ENCODE results near the gene MMP20. TPM values are rescaled to one million over a fixed set of nuclear protein-coding genes. Genes with fewer than 3 reads are reported as not detected.

The MMP20 gene
- total RNA-seq, 1 experiment from 2014 or later, result 0.30 TPM

- RAD21 ChIA-PET (ENCODE audit: low non-redundant PET in 1 of 2, low total read pairs in 2 of 2, uncharacterized antibody in 2 of 2, unreplicated experiment in 2 of 2), result no interaction called here
- no peaks in the 10 kb centered on the region for H3K9me2 ChIP-seq (ENCODE audit: insufficient read depth)
- H3K79me2 ChIP-seq (ENCODE audit: insufficient read depth, low read length), result no peaks in the 10 kb centered on the region
- no peaks in the 10 kb centered on the region for H3K27me3 ChIP-seq (ENCODE audit: insufficient read depth, low read length)
- H3K4me3 ChIP-seq (replicated peaks in 1 of 2; ENCODE audit: low read depth in 1 of 2, low read length in 2 of 2), result no peak overlapping the region
- H3K9ac ChIP-seq (ENCODE audit: low read length), result no peak overlapping the region
- peak overlapping the region; percentile 56 for H2AFZ ChIP-seq (ENCODE audit: low read depth, low read length, poor library complexity, severe bottlenecking)
- H3K36me3 ChIP-seq (ENCODE audit: control insufficient read depth in 1 of 2, insufficient read depth in 2 of 2, low read length in 2 of 2), result no peaks in the 10 kb centered on the region
- no peaks in the 10 kb centered on the region for H3K9me3 ChIP-seq (ENCODE audit: control insufficient read depth in 1 of 2, insufficient read depth in 1 of 2, low read depth in 1 of 2, low read length in 2 of 2)
- peaks cover 28 to 64% of the 10 kb centered on the region in 2 experiments for H3K4me1 ChIP-seq (ENCODE audit: control insufficient read depth in 1 of 2, insufficient read depth in 2 of 2, low read length in 2 of 2)
- H3K4me2 ChIP-seq (ENCODE audit: low read length), result no peak overlapping the region
- H3K27ac ChIP-seq (ENCODE audit: low read depth, low read length), result no peak overlapping the region
- TF ChIP-seq REST (IDR thresholded peaks at IDR 0.05; ENCODE audit: low read depth) (no peak), SRF (IDR thresholded peaks at IDR 0.05; ENCODE audit: low read depth) (no peak), EZH2 (IDR thresholded peaks at IDR 0.05) (no peak), CEBPB (IDR thresholded peaks at IDR 0.05; ENCODE audit: low read depth) (no peak), EGR1 (IDR thresholded peaks at IDR 0.05; ENCODE audit: low read depth) (no peak), CTCF (IDR thresholded peaks at IDR 0.05 in 2 of 3, conservative IDR thresholded peaks at IDR 0.05 in 1 of 3; ENCODE audit: borderline replicate concordance in 1 of 3, insufficient read depth in 1 of 3, low read depth in 2 of 3, low read length in 2 of 3) (no peak), ATF3 (IDR thresholded peaks at IDR 0.05) (no peak), RAD21 (IDR thresholded peaks at IDR 0.05; ENCODE audit: low read depth) (no peak), YY1 (IDR thresholded peaks at IDR 0.05; ENCODE audit: extremely low read depth, insufficient replicate concordance, low read depth, low read length) (no peak), SP1 (IDR thresholded peaks at IDR 0.05; ENCODE audit: low read depth) (no peak), ZNF274 (IDR thresholded peaks at IDR 0.05; ENCODE audit: low read depth, low read length) (no peak), ZFX (IDR thresholded peaks at IDR 0.05) (no peak), ELF1 (IDR thresholded peaks at IDR 0.05; ENCODE audit: borderline replicate concordance, low read depth) (no peak)
- no peaks in the 10 kb centered on the region for H4K20me1 ChIP-seq (ENCODE audit: insufficient read depth)
- ATAC-seq (no peak), DNase-seq (ENCODE audit: low read depth, low spot score) (no peak)
- intact Hi-C loops (cut with micrococcal nuclease), result no loop called here
- POLR2A ChIA-PET, result no interaction called here
- CTCF ChIA-PET, result no interaction called here
- BruUV-seq (replicated peaks), result no TSS peak
Observed at GRCh38 chr11:102555091-102555490, 70.0 kb downstream of the MMP20 start.
